HepG2 (cell line): ENCODE measurements around the gene PLVAP.

ENCODE experiments used
- BCL3 ChIP-seq: sonication (generic); formaldehyde crosslinking; IDR thresholded peaks from 2 replicates; pipeline ENCODE4 v1.5.1; 2020; ENCODE audit warnings: mild to moderate bottlenecking, missing genetic modification reagents, moderate library complexity
- FOSL1 ChIP-seq: sonication (generic); formaldehyde crosslinking; IDR thresholded peaks from 2 replicates; pipeline ENCODE4 v1.9.0; 2021; ENCODE audit warnings: missing genetic modification reagents, borderline replicate concordance
- POLR2A ChIP-seq, 2 experiments: IDR thresholded peaks; 2 replicates each; pipeline ENCODE4 v1.6.1; 2011; ENCODE audit warnings: low read depth in 2 of 2, low read length in 2 of 2, mild to moderate bottlenecking in 1 of 2, moderate library complexity in 1 of 2; ENCODE audit not compliant: insufficient read depth in 1 of 2
- RORA ChIP-seq: sonication (generic); formaldehyde crosslinking; IDR thresholded peaks from 2 replicates; pipeline ENCODE4 v1.5.0; 2020; ENCODE audit warnings: mild to moderate bottlenecking, missing genetic modification reagents, moderate library complexity
- TAF1 ChIP-seq: sonication (generic); formaldehyde crosslinking; IDR thresholded peaks from 2 replicates; pipeline ENCODE4 v1.4.0; 2020; ENCODE audit warnings: missing genetic modification reagents
- ZBTB33 ChIP-seq: sonication (generic); formaldehyde crosslinking; IDR thresholded peaks from 2 replicates; pipeline ENCODE4 v1.4.0; 2020; ENCODE audit warnings: missing genetic modification reagents
- ZBTB7A ChIP-seq: sonication (generic); formaldehyde crosslinking; IDR thresholded peaks from 2 replicates; pipeline ENCODE4 v1.8.0; 2022; ENCODE audit warnings: mild to moderate bottlenecking, missing genetic modification reagents
- ZNF143 ChIP-seq: sonication (generic); formaldehyde crosslinking; IDR thresholded peaks from 2 replicates; pipeline ENCODE4 v1.4.0; 2020; ENCODE audit warnings: missing genetic modification reagents
- ZNF441 ChIP-seq: sonication (generic); formaldehyde crosslinking; IDR thresholded peaks from 2 replicates; pipeline ENCODE4 v1.7.0; 2021; ENCODE audit warnings: missing genetic modification reagents, borderline replicate concordance
- ZNF609 ChIP-seq: sonication (generic); formaldehyde crosslinking; IDR thresholded peaks from 2 replicates; pipeline ENCODE4 v1.4.0; 2020; ENCODE audit warnings: mild to moderate bottlenecking, missing genetic modification reagents, borderline replicate concordance
- ZNF629 ChIP-seq: sonication (generic); formaldehyde crosslinking; conservative IDR thresholded peaks from 2 replicates; pipeline ENCODE4 v1.5.0; 2020; ENCODE audit warnings: missing genetic modification reagents

GRCh38 chr19:17303940-17304267 lies 73.2 kb downstream of the PLVAP start:
- TF ChIP-seq RORA (CRISPR knock-in tag), result no peak
- no peak for TF ChIP-seq POLR2A (IDR thresholded peaks at IDR 0.05; ENCODE audit: insufficient read depth in 1 of 2, low read depth in 2 of 2, low read length in 2 of 2)
- no peak for TF ChIP-seq FOSL1 (CRISPR knock-in tag)
- TF ChIP-seq ZNF441, result no peak
- TF ChIP-seq ZNF143 (CRISPR knock-in tag), result no peak
- no peak for TF ChIP-seq TAF1
- no peak for TF ChIP-seq ZNF629 (CRISPR knock-in tag)
- no peak for TF ChIP-seq ZBTB33 (CRISPR knock-in tag)
- no peak for TF ChIP-seq ZBTB7A (CRISPR knock-in tag)
- TF ChIP-seq BCL3, result no peak
- no peak for TF ChIP-seq ZNF609 (CRISPR knock-in tag)
